Measurements from ENCODE around the gene ADARB1. TPM values are rescaled to one million over a fixed set of nuclear protein-coding genes. Genes with fewer than 3 reads are reported as not detected.
"Not testable (repeated sequence)": the region's sequence is repeated elsewhere in the genome, so short reads cannot be mapped to it uniquely, and the experiment has no call there.

Gene ADARB1
- total and polyA plus RNA-seq, 8 donors, result 3.2 to 33.9 (median 9.4) TPM

GRCh38 chr21:45137612-45137937 lies 63.2 kb downstream of the ADARB1 start:
- no peak for DNase-seq
- peaks cover 0 to 49% (median 18%) of the 10 kb centered on the region in 4 donors for H3K4me1 ChIP-seq
- H3K9me3 ChIP-seq, result no peaks in the 10 kb centered on the region
- no peak overlapping the region for H3K4me3 ChIP-seq
- peak overlapping the region in 1 of 5 donors; percentile 53 for H3K27ac ChIP-seq
- H3K36me3 ChIP-seq, result peaks cover 0 to 9% (median 3%) of the 10 kb centered on the region in 4 donors
- TF ChIP-seq POLR2AphosphoS5 (IDR thresholded peaks at IDR 0.05) (no peak), EP300 (IDR thresholded peaks at IDR 0.05) (no peak), POLR2A (IDR thresholded peaks at IDR 0.05) (no peak), CTCF (IDR thresholded peaks at IDR 0.05) (no peak)
- no peaks in the 10 kb centered on the region for H3K27me3 ChIP-seq
- intact Hi-C loops (cut with DNase I; ENCODE audit: low total_unique reads), result loop anchor here (5.0 kb wide), 1 partner anchor 190 kb away; no protein-coding TSS in a partner anchor

DNA sequence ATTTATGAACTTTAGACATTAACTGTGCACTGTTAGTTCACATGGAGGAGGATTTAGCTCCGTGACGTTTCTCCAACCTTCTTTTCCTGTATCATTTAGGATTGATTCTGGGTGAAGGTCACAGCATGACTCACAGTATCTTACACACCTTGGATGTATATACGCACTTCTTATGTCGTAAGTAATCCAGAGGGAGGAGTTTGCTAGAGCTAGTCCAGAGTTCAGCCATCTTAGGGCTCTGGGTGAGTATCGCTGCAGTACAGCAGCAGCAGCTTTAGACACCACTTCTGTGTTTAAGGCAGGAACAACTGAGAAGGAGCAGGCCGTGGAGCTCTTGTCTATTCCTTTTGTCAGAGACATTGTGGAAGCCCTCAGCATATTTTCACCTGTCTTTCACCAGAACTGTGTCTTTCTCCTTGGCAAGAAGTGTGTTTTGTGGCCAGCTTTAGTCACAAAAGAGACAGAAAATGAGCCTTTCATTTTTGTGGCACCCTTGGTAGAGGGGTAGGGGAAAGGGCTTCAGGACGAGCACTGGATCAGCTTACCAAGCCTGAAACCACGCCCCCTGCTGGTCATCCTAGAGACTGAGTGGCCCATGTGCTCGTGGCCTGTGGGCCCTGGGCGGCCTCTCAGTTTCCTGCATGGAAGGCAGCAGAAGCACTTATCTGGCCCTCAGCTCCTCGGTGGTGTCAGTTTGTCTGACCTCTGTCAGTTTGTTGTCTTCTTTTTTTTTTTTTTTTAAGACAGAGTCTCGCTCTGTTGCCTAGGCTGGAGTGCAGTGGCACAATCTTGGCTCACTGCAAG lies 64.0 kb downstream of the ADARB1 start:
- Histone ChIP-seq H3K4me1 (peaks cover 0 to 45% (median 16%) of the 10 kb centered on the region in 4 donors), H3K4me3 (no peak overlapping the region), H3K27ac (peak overlapping the region in 1 of 5 donors; percentile 53), H3K27me3 (no peaks in the 10 kb centered on the region), H3K36me3 (peaks cover 0 to 12% (median 3%) of the 10 kb centered on the region in 4 donors), H3K9me3 (no peaks in the 10 kb centered on the region)
- peak; percentile 72 to 81 for DNase-seq
- intact Hi-C loops (cut with DNase I; ENCODE audit: low total_unique reads), result loop anchor here (5.0 kb wide), 1 partner anchor 191 kb away; no protein-coding TSS in a partner anchor
- peak in 4 of 7 experiments; percentile 38 to 74 (median 60) for TF ChIP-seq CTCF (IDR thresholded peaks at IDR 0.05)
- TF ChIP-seq POLR2AphosphoS5 (IDR thresholded peaks at IDR 0.05), result no peak
- no peak for TF ChIP-seq EP300 (IDR thresholded peaks at IDR 0.05)
- 49 to 64% (median 58%) methylated on average over 12 of the region's 12 CpGs for WGBS, 5 donors

- not testable (repeated sequence) for H3K27me3 ChIP-seq, H3K9me3 ChIP-seq, H3K4me3 ChIP-seq, DNase-seq
- 89 to 96% (median 95%) methylated on average over 7 of the region's 7 CpGs for WGBS, 5 donors
- Histone ChIP-seq H3K36me3 (peaks cover 0 to 16% (median 3%) of the 10 kb centered on the region in 4 donors), H3K27ac (peak overlapping the region in 1 of 5 donors; percentile 53), H3K4me1 (peaks cover 0 to 43% (median 15%) of the 10 kb centered on the region in 4 donors)
- intact Hi-C loops (cut with DNase I; ENCODE audit: low total_unique reads), result loop anchor here (5.0 kb wide), 1 partner anchor 192 kb away; no protein-coding TSS in a partner anchor
Observed at GRCh38 chr21:45139003-45139360, 64.6 kb downstream of the ADARB1 start.

- no peak overlapping the region for H3K4me3 ChIP-seq
- intact Hi-C loops (cut with DNase I; ENCODE audit: low total_unique reads), result loop anchor here (5.0 kb wide), 1 partner anchor 192 kb away; no protein-coding TSS in a partner anchor
- WGBS, 5 donors, result 94 to 96% (median 96%) methylated on average over 13 of the region's 13 CpGs
- H3K36me3 ChIP-seq, result peaks cover 0 to 17% (median 3%) of the 10 kb centered on the region in 4 donors
- no peak for DNase-seq
- no peak overlapping the region for H3K27ac ChIP-seq
- H3K4me1 ChIP-seq, result peaks cover 0 to 43% (median 15%) of the 10 kb centered on the region in 4 donors
- H3K9me3 ChIP-seq, result no peaks in the 10 kb centered on the region
- no peak for TF ChIP-seq EP300 (IDR thresholded peaks at IDR 0.05)
- TF ChIP-seq POLR2AphosphoS5 (IDR thresholded peaks at IDR 0.05), result no peak
- TF ChIP-seq POLR2A (IDR thresholded peaks at IDR 0.05), result no peak
- no peak for TF ChIP-seq CTCF (IDR thresholded peaks at IDR 0.05)
- H3K27me3 ChIP-seq, result no peaks in the 10 kb centered on the region
Observed at GRCh38 chr21:45139473-45139872, 65.1 kb downstream of the ADARB1 start.

All from stomach (tissue), 9 donors.